Muscle layer of duodenum (tissue), 2 donors: ENCODE measurements around the gene HOXD4.

Experiments
- H3K27ac ChIP-seq: one replicate; pipeline ENCODE4 v1.7.0; 2013; ENCODE audit warnings: mild to moderate bottlenecking, low read length
- H3K27me3 ChIP-seq: one replicate; pipeline ENCODE4 v1.7.0; 2013; ENCODE audit warnings: low read depth, mild to moderate bottlenecking, control low read depth, low read length
- H3K36me3 ChIP-seq, 2 donors: one replicate each; pipeline ENCODE4 v1.7.0; 2013; ENCODE audit warnings: low read length in 2 of 2, control low read depth in 1 of 2, mild to moderate bottlenecking in 1 of 2; ENCODE audit not compliant: insufficient read depth in 2 of 2, control insufficient read depth in 1 of 2
- H3K4me1 ChIP-seq, 2 donors: one replicate each; pipeline ENCODE4 v1.7.0; 2013; ENCODE audit warnings: low read length in 2 of 2, mild to moderate bottlenecking in 2 of 2, control low read depth in 1 of 2, moderate library complexity in 1 of 2; ENCODE audit not compliant: insufficient read depth in 2 of 2, control insufficient read depth in 1 of 2
- H3K4me3 ChIP-seq, 2 donors: one replicate each; pipeline ENCODE4 v1.7.0; 2013; ENCODE audit warnings: low read length in 2 of 2, low read depth in 1 of 2, mild to moderate bottlenecking in 1 of 2
- H3K9me3 ChIP-seq, 2 donors: one replicate each; pipeline ENCODE4 v1.7.0; 2013; ENCODE audit warnings: low read length in 2 of 2, control low read depth in 1 of 2, mild to moderate bottlenecking in 1 of 2; ENCODE audit not compliant: control insufficient read depth in 1 of 2
- donor health status: healthy.

The HOXD4 gene

GRCh38 chr2:176163672-176164056 lies 12.3 kb downstream of the HOXD4 start:
- Histone ChIP-seq H3K27me3 (peaks cover 67% of the 10 kb centered on the region), H3K4me3 (no peak overlapping the region), H3K36me3 (no peaks in the 10 kb centered on the region), H3K9me3 (no peaks in the 10 kb centered on the region), H3K4me1 (peaks cover 0 to 37% of the 10 kb centered on the region in 2 donors), H3K27ac (no peak overlapping the region)

- Histone ChIP-seq H3K36me3 (no peaks in the 10 kb centered on the region), H3K4me1 (peaks cover 0 to 33% of the 10 kb centered on the region in 2 donors), H3K9me3 (no peaks in the 10 kb centered on the region), H3K27ac (no peak overlapping the region), H3K27me3 (peaks cover 67% of the 10 kb centered on the region), H3K4me3 (no peak overlapping the region)
Measured at GRCh38 chr2:176164201-176164600, 12.9 kb downstream of the HOXD4 start.

- H3K27ac ChIP-seq: no peak overlapping the region
- peaks cover 0 to 28% of the 10 kb centered on the region in 2 donors for H3K4me1 ChIP-seq
- H3K4me3 ChIP-seq: peak overlapping the region in 1 of 2 donors; percentile 7
- H3K9me3 ChIP-seq: no peaks in the 10 kb centered on the region
- no peaks in the 10 kb centered on the region for H3K36me3 ChIP-seq
- peaks cover 62% of the 10 kb centered on the region for H3K27me3 ChIP-seq
Measured at GRCh38 chr2:176164611-176165369, 13.4 kb downstream of the HOXD4 start.

GRCh38 chr2:176165370-176166050 lies 14.2 kb downstream of the HOXD4 start:
- Histone ChIP-seq H3K4me3 (peak overlapping the region in 1 of 2 donors; percentile 7), H3K27ac (no peak overlapping the region), H3K4me1 (peaks cover 0 to 20% of the 10 kb centered on the region in 2 donors), H3K27me3 (peaks cover 55% of the 10 kb centered on the region), H3K9me3 (no peaks in the 10 kb centered on the region), H3K36me3 (no peaks in the 10 kb centered on the region)

GRCh38 chr2:176166272-176166671 lies 14.9 kb downstream of the HOXD4 start:
- H3K27me3 ChIP-seq: peaks cover 51% of the 10 kb centered on the region
- H3K9me3 ChIP-seq: no peaks in the 10 kb centered on the region
- H3K4me1 ChIP-seq: peaks cover 0 to 17% of the 10 kb centered on the region in 2 donors
- no peaks in the 10 kb centered on the region for H3K36me3 ChIP-seq
- no peak overlapping the region for H3K27ac ChIP-seq
- H3K4me3 ChIP-seq: no peak overlapping the region

GRCh38 chr2:176167398-176167797 lies 16.0 kb downstream of the HOXD4 start:
- peaks cover 0 to 23% of the 10 kb centered on the region in 2 donors for H3K4me1 ChIP-seq
- no peaks in the 10 kb centered on the region for H3K36me3 ChIP-seq
- H3K27ac ChIP-seq: no peak overlapping the region
- peaks cover 41% of the 10 kb centered on the region for H3K27me3 ChIP-seq
- H3K9me3 ChIP-seq: no peaks in the 10 kb centered on the region
- no peak overlapping the region for H3K4me3 ChIP-seq

GRCh38 chr2:176169181-176169580 lies 17.8 kb downstream of the HOXD4 start:
- H3K4me1 ChIP-seq: peaks cover 0 to 23% of the 10 kb centered on the region in 2 donors
- peaks cover 43% of the 10 kb centered on the region for H3K27me3 ChIP-seq
- no peaks in the 10 kb centered on the region for H3K36me3 ChIP-seq
- H3K27ac ChIP-seq: no peak overlapping the region
- no peak overlapping the region for H3K4me3 ChIP-seq
- no peaks in the 10 kb centered on the region for H3K9me3 ChIP-seq

DNA sequence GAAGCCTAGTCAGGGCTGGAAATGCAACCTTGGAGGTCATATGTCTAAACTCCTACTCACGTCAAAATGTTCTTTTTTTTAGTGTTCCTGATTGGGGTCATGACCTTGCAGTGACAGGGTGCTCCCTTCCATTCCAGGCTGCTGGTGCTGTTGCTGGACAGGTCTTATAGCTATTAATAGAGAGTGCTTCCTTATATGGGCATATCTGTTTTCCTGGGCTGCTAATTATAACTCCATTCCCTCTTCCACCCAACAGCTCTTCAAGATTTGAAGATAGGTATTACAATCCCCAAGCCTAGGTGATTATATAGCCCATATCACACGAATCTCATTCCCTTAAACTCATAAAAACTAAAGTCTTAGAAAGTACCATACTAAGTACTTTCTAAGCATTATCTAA lies 18.4 kb downstream of the HOXD4 start:
- H3K9me3 ChIP-seq: no peaks in the 10 kb centered on the region
- peaks cover 0 to 21% of the 10 kb centered on the region in 2 donors for H3K4me1 ChIP-seq
- no peaks in the 10 kb centered on the region for H3K36me3 ChIP-seq
- no peak overlapping the region for H3K4me3 ChIP-seq
- no peak overlapping the region for H3K27ac ChIP-seq
- H3K27me3 ChIP-seq: peaks cover 38% of the 10 kb centered on the region

DNA sequence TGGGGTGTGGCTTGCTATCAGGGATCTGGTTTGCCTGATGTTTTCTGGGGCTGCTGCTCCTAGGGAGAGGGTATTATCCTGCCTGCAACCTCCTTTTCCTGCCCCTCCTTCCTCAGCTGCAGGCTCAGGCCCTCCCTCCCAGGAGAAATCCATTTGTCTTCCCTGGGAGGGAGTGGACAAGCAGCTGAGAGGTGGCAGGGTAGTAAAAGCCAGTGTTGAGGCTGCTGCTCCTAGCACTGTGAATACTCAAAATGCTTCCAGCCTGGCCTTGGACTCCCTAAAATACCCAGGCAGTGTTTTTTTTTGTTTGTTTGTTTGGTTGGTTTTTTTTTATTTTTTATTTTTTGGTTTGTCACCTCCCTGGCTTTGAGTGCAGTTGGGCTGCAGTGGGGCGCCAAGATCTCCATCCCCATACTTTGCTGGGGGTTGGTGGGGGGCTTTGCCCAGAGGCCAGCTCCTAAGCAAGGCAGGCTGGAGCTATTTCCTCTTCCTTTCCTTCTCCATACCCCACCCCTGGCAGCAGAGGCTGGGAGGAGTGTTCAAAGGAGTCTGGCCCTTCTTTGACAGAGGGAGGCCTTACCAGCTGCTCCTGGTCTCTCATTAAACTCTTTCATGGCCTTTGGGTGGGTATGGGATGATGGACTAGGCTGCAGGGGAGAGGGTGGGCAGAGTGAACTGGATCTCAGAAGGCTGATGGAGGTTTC lies 19.4 kb downstream of the HOXD4 start:
- no peak overlapping the region for H3K4me3 ChIP-seq
- H3K4me1 ChIP-seq: peaks cover 0 to 12% of the 10 kb centered on the region in 2 donors
- peaks cover 37% of the 10 kb centered on the region for H3K27me3 ChIP-seq
- no peak overlapping the region for H3K27ac ChIP-seq
- no peaks in the 10 kb centered on the region for H3K9me3 ChIP-seq
- H3K36me3 ChIP-seq: no peaks in the 10 kb centered on the region

DNA sequence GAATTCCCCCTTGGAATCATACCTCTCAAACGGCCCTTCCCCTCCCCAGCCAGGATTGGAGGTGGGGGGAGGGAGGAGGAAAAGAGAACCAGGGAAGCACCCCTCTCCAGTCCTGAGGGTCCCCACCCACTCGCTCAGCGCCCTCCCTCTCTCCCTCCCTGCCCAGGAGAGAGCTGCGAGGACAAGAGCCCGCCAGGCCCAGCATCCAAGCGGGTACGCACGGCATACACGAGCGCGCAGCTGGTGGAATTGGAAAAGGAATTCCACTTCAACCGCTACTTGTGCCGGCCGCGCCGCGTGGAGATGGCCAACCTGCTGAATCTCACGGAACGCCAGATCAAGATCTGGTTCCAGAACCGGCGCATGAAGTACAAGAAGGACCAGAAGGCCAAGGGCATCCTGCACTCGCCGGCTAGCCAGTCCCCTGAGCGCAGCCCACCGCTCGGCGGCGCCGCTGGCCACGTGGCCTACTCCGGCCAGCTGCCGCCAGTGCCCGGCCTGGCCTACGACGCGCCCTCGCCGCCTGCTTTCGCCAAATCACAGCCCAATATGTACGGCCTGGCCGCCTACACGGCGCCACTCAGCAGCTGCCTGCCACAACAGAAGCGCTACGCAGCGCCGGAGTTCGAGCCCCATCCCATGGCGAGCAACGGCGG lies 20.1 kb downstream of the HOXD4 start:
- Histone ChIP-seq H3K4me3 (no peak overlapping the region), H3K9me3 (no peaks in the 10 kb centered on the region), H3K36me3 (no peaks in the 10 kb centered on the region), H3K27ac (no peak overlapping the region), H3K4me1 (peaks cover 0 to 12% of the 10 kb centered on the region in 2 donors), H3K27me3 (peaks cover 36% of the 10 kb centered on the region)
